LNCaP clone FGC (cell line): Measurements from ENCODE around the gene STK11.

Experiments used
- DNase-seq: peaks from one replicate; pipeline ENCODE4 v3.0.0-alpha.2; 2011; ENCODE audit warnings: low read depth
- H3K4me3 ChIP-seq: 2 replicates; pipeline ENCODE4 v1.5.1; 2011; ENCODE audit warnings: mild to moderate bottlenecking, low read depth, low read length, control low read depth
- CTCF ChIP-seq: IDR thresholded peaks from 2 replicates; pipeline ENCODE4 v1.5.1; 2012; ENCODE audit warnings: mild to moderate bottlenecking; ENCODE audit not compliant: control insufficient read depth, insufficient read depth; ENCODE audit errors: extremely low read depth

The STK11 gene

DNA sequence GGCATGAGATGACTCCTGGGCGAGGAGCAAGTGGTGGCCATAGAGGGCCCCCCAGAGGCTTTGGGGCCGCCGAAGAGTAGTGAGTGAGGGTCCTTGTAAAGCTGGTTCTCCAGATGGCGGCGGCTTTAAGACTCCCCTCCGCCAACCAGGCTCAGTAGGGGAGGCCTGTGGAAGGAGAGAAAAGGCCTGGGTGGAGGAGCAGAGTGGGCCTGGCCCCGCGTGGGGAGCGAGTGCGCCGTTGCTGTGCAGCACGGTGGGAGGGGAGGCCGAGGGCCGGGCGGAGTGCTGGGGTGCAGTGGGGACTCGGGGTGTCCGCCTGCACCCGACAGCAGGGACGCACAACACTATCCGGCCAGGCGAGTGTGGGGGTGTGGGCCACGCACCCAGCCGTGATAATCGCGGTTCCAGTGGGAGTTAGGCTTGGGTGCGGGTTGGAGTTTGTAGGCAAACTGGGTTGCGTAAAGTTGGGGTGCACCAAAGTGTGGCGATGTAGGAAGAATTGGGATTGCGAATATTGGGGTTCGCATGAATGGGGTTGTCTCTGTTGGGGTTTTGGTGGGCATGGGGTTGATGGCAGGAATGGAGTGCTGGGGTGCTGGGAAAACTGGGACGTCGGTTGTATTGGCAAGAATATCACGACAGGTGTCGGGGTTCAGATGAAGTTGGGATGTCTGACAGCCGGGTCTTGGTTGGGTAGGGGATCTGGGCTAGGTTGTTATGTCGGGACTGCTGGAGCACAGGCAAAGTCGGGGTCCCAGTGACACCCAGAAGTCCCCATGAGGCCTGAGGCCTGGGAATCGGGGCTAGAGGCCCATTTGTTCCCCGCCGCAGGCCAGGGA, 62.9 kb downstream of the STK11 start:
- H3K4me3 ChIP-seq, result peak overlapping the region; percentile 66
- TF ChIP-seq CTCF, result no peak
- DNase-seq, result no peak

DNA sequence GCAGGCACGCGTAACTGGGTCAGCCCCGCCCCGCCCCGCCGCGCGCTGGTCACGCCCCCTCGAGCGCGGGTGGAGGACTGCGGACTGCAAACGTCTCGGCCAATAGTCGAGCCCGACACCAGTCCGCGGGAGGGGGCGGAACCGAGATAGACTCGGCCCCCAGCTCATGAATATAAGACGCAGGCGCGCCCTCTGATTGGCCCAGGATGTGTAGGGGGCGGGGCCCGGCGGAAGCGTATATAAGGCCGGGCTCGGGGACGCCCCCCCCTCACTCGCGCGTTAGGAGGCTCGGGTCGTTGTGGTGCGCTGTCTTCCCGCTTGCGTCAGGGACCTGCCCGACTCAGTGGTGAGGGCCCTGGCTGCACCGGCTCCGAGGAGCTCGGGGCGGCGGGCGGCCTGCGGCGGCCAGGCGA, 63.5 kb downstream of the STK11 start, which contains the start of gene CIRBP:
TSS of gene CIRBP (plus strand) at position 268 of the 413 bp plus-strand sequence. CDS start 1,602 bp downstream, outside the sequence.
- peak; percentile 93 for DNase-seq
- H3K4me3 ChIP-seq, result peak within 1 kb of the TSS; percentile 66
- TF ChIP-seq CTCF, result no peak

DNA sequence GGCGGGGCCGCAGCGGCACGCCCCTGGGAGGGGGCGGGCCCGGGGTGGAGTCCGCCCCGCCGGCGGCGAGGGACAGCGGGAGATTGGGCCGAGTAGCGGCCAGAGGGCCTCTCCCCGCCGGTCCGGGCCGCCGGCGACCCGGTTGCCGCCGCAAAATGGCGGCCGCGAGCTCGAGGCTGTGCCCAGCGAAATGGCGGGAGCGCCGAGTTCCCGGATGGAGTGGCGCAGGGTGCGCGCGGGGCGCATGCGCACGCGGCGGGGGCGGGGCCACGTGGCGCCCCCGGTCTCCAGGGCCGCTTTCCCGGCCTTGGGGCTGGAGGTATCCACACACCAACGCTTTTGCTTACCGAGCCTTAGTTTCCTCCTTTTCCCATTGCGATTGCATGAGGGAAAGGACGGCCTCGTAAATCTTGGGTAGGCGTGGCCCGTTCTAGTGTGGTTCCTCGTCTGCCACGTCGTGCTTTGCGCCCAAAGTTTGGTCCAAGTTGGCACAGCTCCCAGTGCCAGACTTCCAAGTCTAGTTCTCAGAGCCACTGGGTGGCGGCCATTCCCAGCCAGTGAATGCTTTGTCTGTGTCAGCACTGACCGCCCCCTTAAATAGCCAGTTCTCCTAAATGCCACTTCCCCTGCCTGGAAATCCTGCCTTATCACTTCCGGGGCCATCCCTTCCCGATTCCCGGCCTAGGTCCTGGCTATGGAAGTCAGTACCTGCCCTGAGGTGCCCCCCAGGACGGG, 64.1 kb downstream of the STK11 start:
- peak; percentile 25; the same call in 1 of the 2 replicates for TF ChIP-seq CTCF
- peak; percentile 87 for DNase-seq
- peak overlapping the region; percentile 66 for H3K4me3 ChIP-seq

DNA sequence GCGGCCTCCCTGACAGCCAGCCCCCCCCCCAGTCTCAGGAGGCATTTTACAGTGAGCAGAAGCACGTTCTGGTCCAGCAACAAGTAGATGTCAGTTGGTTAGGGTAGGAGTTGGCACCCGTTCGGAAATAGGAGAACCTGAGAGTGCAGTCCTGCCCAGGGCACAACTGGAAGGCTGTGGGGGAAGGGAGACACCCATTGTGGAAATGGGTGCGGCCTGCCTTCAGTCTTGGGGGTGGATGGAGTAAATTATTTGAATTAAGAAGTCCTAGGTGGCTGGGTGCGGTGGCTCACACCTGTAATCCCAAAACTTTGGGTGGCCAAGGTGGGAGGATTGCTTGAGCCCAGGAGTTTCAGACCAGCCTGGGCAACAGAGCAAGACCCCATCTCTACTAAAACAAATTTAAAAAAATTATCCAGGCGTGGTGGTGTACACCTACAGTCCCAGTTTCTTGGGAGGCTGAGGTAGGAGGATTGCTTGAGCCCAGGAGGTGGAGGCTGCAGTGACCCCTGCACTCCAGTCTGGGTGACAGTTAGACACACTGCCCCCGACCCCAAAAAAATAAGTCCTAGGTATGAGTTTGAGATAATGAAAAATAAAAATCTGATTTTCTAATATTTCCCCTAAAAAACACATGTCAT, 64.8 kb downstream of the STK11 start:
- H3K4me3 ChIP-seq, result peak overlapping the region; percentile 66
- no peak for TF ChIP-seq CTCF
- no peak for DNase-seq

DNA sequence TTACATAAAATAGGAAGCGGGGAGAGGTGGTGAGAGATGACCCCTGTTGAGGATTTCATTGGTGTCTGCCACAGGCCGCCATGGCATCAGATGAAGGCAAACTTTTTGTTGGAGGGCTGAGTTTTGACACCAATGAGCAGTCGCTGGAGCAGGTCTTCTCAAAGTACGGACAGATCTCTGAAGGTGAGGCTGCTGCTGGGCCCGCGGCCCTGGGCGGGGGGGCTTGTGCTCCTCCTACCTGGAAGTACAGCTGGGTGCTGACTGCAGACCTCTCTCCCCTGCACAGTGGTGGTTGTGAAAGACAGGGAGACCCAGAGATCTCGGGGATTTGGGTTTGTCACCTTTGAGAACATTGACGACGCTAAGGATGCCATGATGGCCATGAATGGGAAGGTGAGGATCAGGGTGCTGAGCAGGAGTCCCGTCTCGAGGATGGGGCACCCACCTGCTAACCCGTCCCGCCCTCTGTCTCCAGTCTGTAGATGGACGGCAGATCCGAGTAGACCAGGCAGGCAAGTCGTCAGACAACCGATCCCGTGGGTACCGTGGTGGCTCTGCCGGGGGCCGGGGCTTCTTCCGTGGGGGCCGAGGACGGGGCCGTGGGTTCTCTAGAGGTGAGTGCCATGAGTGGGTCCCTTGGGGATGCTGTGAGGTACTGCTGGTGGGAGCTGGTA, 65.4 kb downstream of the STK11 start:
- TF ChIP-seq CTCF, result no peak
- DNase-seq, result no peak
- peak overlapping the region; percentile 66 for H3K4me3 ChIP-seq
